SU-DHL-6 (cell line): ENCODE data around the gene PPP1R13L.
"Not testable (repeated sequence)": the region's sequence is repeated elsewhere in the genome, so short reads cannot be mapped to it uniquely, and the experiment has no call there.

ENCODE experiments used
- H2AFZ ChIP-seq: fragments of 200-600 bp; sonication (generic); 2 replicates; pipeline ENCODE4 v1.6.1; 2014; ENCODE audit warnings: low read depth, mild to moderate bottlenecking, moderate library complexity, mixed read lengths, antibody characterized with exemption, low read length; ENCODE audit not compliant: severe bottlenecking
- H3F3A ChIP-seq: fragments of 200-600 bp; shearing (Covaris generic); 2 replicates; pipeline ENCODE4 v1.6.0; 2016; ENCODE audit warnings: antibody characterized with exemption, mild to moderate bottlenecking; ENCODE audit not compliant: insufficient read depth
- H3K27ac ChIP-seq: fragments of 200-600 bp; sonication (generic); 2 replicates; pipeline ENCODE4 v1.5.1; 2016; ENCODE audit warnings: low read depth, mild to moderate bottlenecking, low read length, moderate library complexity, mixed read lengths
- H3K27me3 ChIP-seq: fragments of 200-600 bp; sonication (generic), shearing (Covaris generic); 2 replicates; pipeline ENCODE4 v1.6.0; 2014; ENCODE audit warnings: mild to moderate bottlenecking, low read length
- H3K36me3 ChIP-seq: fragments of 200-600 bp; sonication (generic); 2 replicates; pipeline ENCODE4 v1.6.1; 2014; ENCODE audit warnings: mild to moderate bottlenecking, low read length, mixed read lengths
- H3K4me2 ChIP-seq: fragments of 300-600, 200-600 bp; shearing (Covaris generic), sonication (generic); 2 replicates; pipeline ENCODE4 v1.6.0; 2014; ENCODE audit warnings: low read length, low read depth, mild to moderate bottlenecking; ENCODE audit not compliant: poor library complexity, severe bottlenecking
- H3K4me3 ChIP-seq: fragments of 200-600 bp; sonication (generic); 2 replicates; pipeline ENCODE4 v1.5.1; 2014; ENCODE audit warnings: antibody characterized with exemption, low read length, mild to moderate bottlenecking, mixed read lengths; ENCODE audit not compliant: insufficient read depth, poor library complexity, severe bottlenecking
- H3K79me2 ChIP-seq: fragments of 200-600 bp; sonication (generic); 2 replicates; pipeline ENCODE4 v1.6.1; 2014; ENCODE audit warnings: mild to moderate bottlenecking, low read length, moderate library complexity; ENCODE audit not compliant: insufficient read depth
- H3K9ac ChIP-seq: fragments of 200-600 bp; sonication (generic); 2 replicates; pipeline ENCODE4 v1.7.0; 2014; ENCODE audit warnings: mild to moderate bottlenecking, low read length
- H3K9me2 ChIP-seq: fragments of 200-600 bp; sonication (generic); replicated peaks from 2 replicates; pipeline ENCODE4 v1.6.1; 2014; ENCODE audit warnings: low read length; ENCODE audit not compliant: insufficient read depth
- H3K9me3 ChIP-seq: fragments of 200-600 bp; sonication (generic); 2 replicates; pipeline ENCODE4 v1.6.1; 2014; ENCODE audit warnings: low read length, mixed read lengths; ENCODE audit not compliant: insufficient read depth
- H4K20me1 ChIP-seq: fragments of 200-600 bp; sonication (generic); 2 replicates; pipeline ENCODE4 v1.6.1; 2014; ENCODE audit warnings: low read depth, mild to moderate bottlenecking, antibody characterized with exemption, low read length, moderate library complexity, mixed read lengths
- EZH2phosphoT487 ChIP-seq: fragments of 200-600 bp; sonication (generic), shearing (Covaris generic); conservative IDR thresholded peaks from 2 replicates; pipeline ENCODE4 v1.6.1; 2018; ENCODE audit warnings: mild to moderate bottlenecking, antibody characterized with exemption, low read length, moderate library complexity, mixed read lengths
- TF ChIP-seq, protein P1 (sequence below): fragments of 200-600 bp; sonication (generic); IDR thresholded peaks from one replicate; pipeline ENCODE4 v1.5.1; 2017; ENCODE audit warnings: antibody characterized with exemption, mild to moderate bottlenecking, low read length, moderate library complexity; ENCODE audit not compliant: insufficient read depth, poor library complexity, severe bottlenecking

Gene PPP1R13L

DNA sequence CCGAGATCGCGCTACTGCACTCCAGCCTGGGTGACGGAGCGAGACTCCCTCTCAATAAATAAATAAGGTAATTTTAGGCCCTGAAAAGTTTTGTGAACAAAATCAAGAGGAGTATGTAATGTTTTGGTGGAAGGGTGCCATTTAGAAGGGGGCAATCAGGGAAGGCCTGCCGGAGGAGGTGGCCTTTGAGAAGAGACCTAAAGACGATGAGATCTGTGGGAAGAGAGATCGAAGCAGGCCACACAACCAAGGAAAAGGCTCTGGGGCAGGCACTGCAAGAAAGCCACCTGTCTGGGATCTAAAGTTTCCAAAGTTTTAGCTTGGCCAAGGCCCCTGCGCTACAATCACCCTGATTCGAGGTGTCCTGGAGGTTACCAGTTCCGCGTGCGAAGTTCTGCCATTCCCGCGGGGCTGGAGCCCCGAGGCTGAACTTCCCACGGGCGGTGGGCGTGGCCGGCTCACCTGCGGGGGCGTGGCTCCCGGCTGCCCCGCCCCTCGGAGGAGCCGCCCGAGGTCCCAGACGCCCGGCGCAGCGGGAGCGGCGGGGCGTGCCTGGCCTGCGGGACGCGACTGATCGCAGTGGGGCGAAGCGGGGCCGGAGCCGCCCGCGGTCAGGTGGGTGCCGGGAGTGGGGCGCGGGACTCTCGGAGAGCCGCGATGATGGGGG is 64.5 kb downstream of the PPP1R13L start, which contains the start of gene KLC3:
TSS of gene KLC3 (plus strand) at position 519 of the 667 bp plus-strand sequence. CDS start 4,792 bp downstream, outside the sequence.
- Histone ChIP-seq H3K79me2 (no peaks in the 10 kb centered on the region), H3K9me3 (no peaks in the 10 kb centered on the region), H3K4me3 (no peak within 1 kb of the TSS), H3K27ac (no peak within 1 kb of the TSS), H3K27me3 (no peaks in the 10 kb centered on the region), H3K4me2 (no peak within 1 kb of the TSS), H3F3A (no peaks in the 10 kb centered on the region), H3K36me3 (no peaks in the 10 kb centered on the region), H2AFZ (no peak within 1 kb of the TSS), H3K9me2 (no peaks in the 10 kb centered on the region), H3K9ac (no peak within 1 kb of the TSS), H4K20me1 (no peaks in the 10 kb centered on the region)
- no peak for TF ChIP-seq EZH2phosphoT487
- TF ChIP-seq, protein P1, sequence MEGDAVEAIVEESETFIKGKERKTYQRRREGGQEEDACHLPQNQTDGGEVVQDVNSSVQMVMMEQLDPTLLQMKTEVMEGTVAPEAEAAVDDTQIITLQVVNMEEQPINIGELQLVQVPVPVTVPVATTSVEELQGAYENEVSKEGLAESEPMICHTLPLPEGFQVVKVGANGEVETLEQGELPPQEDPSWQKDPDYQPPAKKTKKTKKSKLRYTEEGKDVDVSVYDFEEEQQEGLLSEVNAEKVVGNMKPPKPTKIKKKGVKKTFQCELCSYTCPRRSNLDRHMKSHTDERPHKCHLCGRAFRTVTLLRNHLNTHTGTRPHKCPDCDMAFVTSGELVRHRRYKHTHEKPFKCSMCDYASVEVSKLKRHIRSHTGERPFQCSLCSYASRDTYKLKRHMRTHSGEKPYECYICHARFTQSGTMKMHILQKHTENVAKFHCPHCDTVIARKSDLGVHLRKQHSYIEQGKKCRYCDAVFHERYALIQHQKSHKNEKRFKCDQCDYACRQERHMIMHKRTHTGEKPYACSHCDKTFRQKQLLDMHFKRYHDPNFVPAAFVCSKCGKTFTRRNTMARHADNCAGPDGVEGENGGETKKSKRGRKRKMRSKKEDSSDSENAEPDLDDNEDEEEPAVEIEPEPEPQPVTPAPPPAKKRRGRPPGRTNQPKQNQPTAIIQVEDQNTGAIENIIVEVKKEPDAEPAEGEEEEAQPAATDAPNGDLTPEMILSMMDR: no peak

DNA sequence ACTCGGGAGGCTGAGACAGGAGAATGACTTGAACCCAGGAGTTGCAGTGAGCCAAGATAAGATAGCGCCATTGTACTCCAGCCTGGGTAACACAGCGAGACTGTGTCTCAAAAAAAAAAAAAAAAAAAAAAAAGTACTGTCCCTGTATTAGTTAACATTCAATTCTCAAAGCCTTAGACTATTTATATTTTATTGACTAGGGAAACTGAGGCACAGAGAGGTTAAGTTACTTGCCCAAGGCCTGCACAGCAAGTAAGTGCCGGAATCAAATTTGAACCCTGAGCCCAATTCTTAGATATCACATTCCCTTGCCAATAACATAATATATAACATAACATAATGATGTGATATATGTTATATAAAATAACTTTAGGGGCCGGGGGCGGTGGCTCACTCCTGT is 65.2 kb downstream of the PPP1R13L start:
- Histone ChIP-seq H3K27ac (no peak overlapping the region), H3K9ac (no peak overlapping the region), H3K4me3 (no peak overlapping the region), H3K79me2 (no peaks in the 10 kb centered on the region), H3K9me2 (no peaks in the 10 kb centered on the region), H3K9me3 (no peaks in the 10 kb centered on the region), H2AFZ (no peak overlapping the region), H3K4me2 (no peak overlapping the region), H3K36me3 (no peaks in the 10 kb centered on the region), H3F3A (no peaks in the 10 kb centered on the region), H4K20me1 (no peaks in the 10 kb centered on the region), H3K27me3 (no peaks in the 10 kb centered on the region)
- TF ChIP-seq, protein P1: no peak
- no peak for TF ChIP-seq EZH2phosphoT487

DNA sequence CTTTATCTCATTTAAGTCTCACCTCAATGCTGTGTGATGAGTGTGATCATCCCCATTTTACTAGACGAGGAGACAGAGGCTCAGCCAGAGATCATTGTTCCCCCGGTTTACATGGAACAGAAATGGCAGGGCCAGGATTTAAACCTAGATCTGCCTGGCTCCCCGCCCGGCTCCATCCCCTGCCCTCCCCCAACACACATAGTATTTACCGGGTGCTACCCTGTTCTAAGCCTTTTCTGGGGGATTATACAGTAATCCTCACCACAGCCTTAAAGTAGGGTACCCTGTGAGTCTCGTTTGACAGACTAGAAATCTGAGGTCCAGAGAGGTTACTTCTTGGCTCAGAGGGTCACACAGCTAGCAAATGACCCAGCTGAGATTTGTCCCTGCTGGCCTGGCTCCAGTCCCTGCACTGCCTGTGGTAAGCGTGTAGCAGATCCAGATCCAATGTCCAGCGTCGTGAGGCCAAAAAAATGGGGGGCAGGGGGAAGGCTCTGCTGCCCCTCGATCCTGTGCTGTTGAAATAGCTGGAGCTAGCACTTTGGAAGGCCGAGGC is 68.1 kb downstream of the PPP1R13L start:
- H3F3A ChIP-seq: no peaks in the 10 kb centered on the region
- H3K9me2 ChIP-seq: no peaks in the 10 kb centered on the region
- H3K4me3 ChIP-seq: no peak overlapping the region
- H3K9ac ChIP-seq: no peak overlapping the region
- H3K27ac ChIP-seq: no peak overlapping the region
- H3K79me2 ChIP-seq: no peaks in the 10 kb centered on the region
- H4K20me1 ChIP-seq: no peaks in the 10 kb centered on the region
- no peaks in the 10 kb centered on the region for H3K36me3 ChIP-seq
- no peak overlapping the region for H2AFZ ChIP-seq
- no peaks in the 10 kb centered on the region for H3K27me3 ChIP-seq
- H3K9me3 ChIP-seq: no peaks in the 10 kb centered on the region
- no peak for TF ChIP-seq EZH2phosphoT487
- TF ChIP-seq, protein P1: no peak
- H3K4me2 ChIP-seq: no peak overlapping the region

DNA sequence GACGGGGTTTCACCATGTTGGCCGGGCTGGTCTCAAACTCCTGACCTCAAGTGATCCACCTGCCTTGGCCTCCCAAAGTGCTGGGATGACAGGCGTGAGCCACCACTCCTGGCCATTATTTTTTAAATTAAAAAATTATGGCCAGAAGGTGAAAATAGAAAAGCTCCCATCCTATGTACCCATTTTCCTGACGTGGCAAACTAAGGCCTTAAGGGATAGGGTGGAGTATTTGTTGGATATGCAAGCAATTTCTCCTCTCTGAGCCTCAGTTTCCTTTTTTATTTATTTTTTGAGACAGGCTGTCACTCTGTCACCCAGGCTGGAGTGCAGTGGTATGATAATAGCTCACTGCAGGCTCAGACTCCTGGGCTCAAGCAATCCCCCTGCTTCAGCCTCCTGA is 70.0 kb downstream of the PPP1R13L start:
- H3K36me3 ChIP-seq, H4K20me1 ChIP-seq, H3K27me3 ChIP-seq, H3K4me3 ChIP-seq, H2AFZ ChIP-seq, H3K9me3 ChIP-seq, H3K9ac ChIP-seq, H3F3A ChIP-seq, H3K27ac ChIP-seq, H3K9me2 ChIP-seq, H3K79me2 ChIP-seq, H3K4me2 ChIP-seq: not testable (repeated sequence)
